BLaER1 (cell line): Measurements from ENCODE around the gene GPHB5.

Source experiments
- H3K27ac ChIP-seq: shearing (Covaris generic); formaldehyde crosslinking; 2 replicates; pipeline ENCODE4 v1.8.1; 2022
- H3K27me3 ChIP-seq: shearing (Covaris generic); formaldehyde crosslinking; 2 replicates; pipeline ENCODE4 v1.8.1; 2022
- H3K36me3 ChIP-seq: shearing (Covaris generic); formaldehyde crosslinking; 2 replicates; pipeline ENCODE4 v1.8.1; 2022
- H3K4me1 ChIP-seq: shearing (Covaris generic); formaldehyde crosslinking; 2 replicates; pipeline ENCODE4 v1.8.1; 2022
- H3K4me2 ChIP-seq: shearing (Covaris generic); formaldehyde crosslinking; 2 replicates; pipeline ENCODE4 v1.8.1; 2022
- H3K4me3 ChIP-seq: shearing (Covaris generic); formaldehyde crosslinking; 2 replicates; pipeline ENCODE4 v1.8.1; 2022
- H3K9ac ChIP-seq: shearing (Covaris generic); formaldehyde crosslinking; 2 replicates; pipeline ENCODE4 v1.8.1; 2022
- H3K9me3 ChIP-seq: shearing (Covaris generic); formaldehyde crosslinking; 2 replicates; pipeline ENCODE4 v1.8.1; 2022
- H4K20me1 ChIP-seq: shearing (Covaris generic); formaldehyde crosslinking; 2 replicates; pipeline ENCODE4 v1.8.1; 2022
- Cebpa-rat ChIP-seq: shearing (Covaris generic); IDR thresholded peaks from 2 replicates; pipeline ENCODE4 v1.8.1; 2022

GPHB5 gene

DNA sequence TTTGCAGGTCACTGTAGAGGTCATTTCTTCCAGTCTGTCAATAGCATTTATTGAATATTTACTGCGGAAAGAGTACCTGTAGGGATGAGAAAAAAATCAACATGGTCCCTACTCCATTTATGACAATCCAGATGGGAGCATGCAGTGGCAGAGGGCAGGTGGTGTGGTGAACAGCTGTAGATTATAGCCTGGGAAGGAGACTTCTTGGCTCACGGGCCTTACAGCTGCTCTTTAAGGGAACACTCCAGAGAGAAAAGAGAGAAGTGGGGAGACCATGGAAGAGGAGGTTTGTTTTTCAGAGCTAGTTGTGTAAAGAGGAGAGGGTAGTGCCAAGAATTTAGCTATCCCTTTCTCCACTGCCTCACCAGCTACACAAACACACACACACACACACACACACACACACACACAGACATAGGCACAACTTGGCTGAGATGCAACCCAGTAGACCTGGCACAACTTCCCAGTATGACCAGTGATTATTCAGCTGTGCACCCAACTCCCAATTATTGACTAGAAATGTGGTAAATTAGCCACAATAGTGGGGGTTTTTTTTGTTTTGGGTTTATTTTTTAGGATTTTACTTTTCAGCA is 41.0 kb downstream of the GPHB5 start:
- H3K27me3 ChIP-seq: no peaks in the 10 kb centered on the region
- no peak overlapping the region for H3K4me3 ChIP-seq
- H3K4me1 ChIP-seq: no peaks in the 10 kb centered on the region
- no peaks in the 10 kb centered on the region for H3K9me3 ChIP-seq
- no peak overlapping the region for H3K27ac ChIP-seq
- TF ChIP-seq Cebpa-rat: no peak
- H3K4me2 ChIP-seq: no peak overlapping the region
- no peak overlapping the region for H3K9ac ChIP-seq
- H3K36me3 ChIP-seq: no peaks in the 10 kb centered on the region
- no peaks in the 10 kb centered on the region for H4K20me1 ChIP-seq

- H3K4me1 ChIP-seq: no peaks in the 10 kb centered on the region
- TF ChIP-seq Cebpa-rat: no peak
- H3K4me2 ChIP-seq: no peak overlapping the region
- no peak overlapping the region for H3K4me3 ChIP-seq
- no peaks in the 10 kb centered on the region for H3K27me3 ChIP-seq
- H4K20me1 ChIP-seq: no peaks in the 10 kb centered on the region
- no peak overlapping the region for H3K9ac ChIP-seq
- H3K9me3 ChIP-seq: no peaks in the 10 kb centered on the region
- no peak overlapping the region for H3K27ac ChIP-seq
- no peaks in the 10 kb centered on the region for H3K36me3 ChIP-seq
Measured at GRCh38 chr14:63276492-63277342, 42.0 kb downstream of the GPHB5 start.

GRCh38 chr14:63276016-63276415 is 42.7 kb downstream of the GPHB5 start:
- Histone ChIP-seq H3K36me3 (no peaks in the 10 kb centered on the region), H3K27ac (no peak overlapping the region), H4K20me1 (no peaks in the 10 kb centered on the region), H3K4me2 (no peak overlapping the region), H3K9me3 (no peaks in the 10 kb centered on the region), H3K4me3 (no peak overlapping the region), H3K9ac (no peak overlapping the region), H3K4me1 (no peaks in the 10 kb centered on the region), H3K27me3 (no peaks in the 10 kb centered on the region)
- TF ChIP-seq Cebpa-rat: no peak

- no peak overlapping the region for H3K9ac ChIP-seq
- no peaks in the 10 kb centered on the region for H3K27me3 ChIP-seq
- no peaks in the 10 kb centered on the region for H3K36me3 ChIP-seq
- TF ChIP-seq Cebpa-rat: no peak
- no peak overlapping the region for H3K4me3 ChIP-seq
- H3K4me1 ChIP-seq: no peaks in the 10 kb centered on the region
- no peaks in the 10 kb centered on the region for H3K9me3 ChIP-seq
- no peak overlapping the region for H3K4me2 ChIP-seq
- H3K27ac ChIP-seq: no peak overlapping the region
- H4K20me1 ChIP-seq: no peaks in the 10 kb centered on the region
Measured at GRCh38 chr14:63275611-63276010, 43.1 kb downstream of the GPHB5 start.

DNA sequence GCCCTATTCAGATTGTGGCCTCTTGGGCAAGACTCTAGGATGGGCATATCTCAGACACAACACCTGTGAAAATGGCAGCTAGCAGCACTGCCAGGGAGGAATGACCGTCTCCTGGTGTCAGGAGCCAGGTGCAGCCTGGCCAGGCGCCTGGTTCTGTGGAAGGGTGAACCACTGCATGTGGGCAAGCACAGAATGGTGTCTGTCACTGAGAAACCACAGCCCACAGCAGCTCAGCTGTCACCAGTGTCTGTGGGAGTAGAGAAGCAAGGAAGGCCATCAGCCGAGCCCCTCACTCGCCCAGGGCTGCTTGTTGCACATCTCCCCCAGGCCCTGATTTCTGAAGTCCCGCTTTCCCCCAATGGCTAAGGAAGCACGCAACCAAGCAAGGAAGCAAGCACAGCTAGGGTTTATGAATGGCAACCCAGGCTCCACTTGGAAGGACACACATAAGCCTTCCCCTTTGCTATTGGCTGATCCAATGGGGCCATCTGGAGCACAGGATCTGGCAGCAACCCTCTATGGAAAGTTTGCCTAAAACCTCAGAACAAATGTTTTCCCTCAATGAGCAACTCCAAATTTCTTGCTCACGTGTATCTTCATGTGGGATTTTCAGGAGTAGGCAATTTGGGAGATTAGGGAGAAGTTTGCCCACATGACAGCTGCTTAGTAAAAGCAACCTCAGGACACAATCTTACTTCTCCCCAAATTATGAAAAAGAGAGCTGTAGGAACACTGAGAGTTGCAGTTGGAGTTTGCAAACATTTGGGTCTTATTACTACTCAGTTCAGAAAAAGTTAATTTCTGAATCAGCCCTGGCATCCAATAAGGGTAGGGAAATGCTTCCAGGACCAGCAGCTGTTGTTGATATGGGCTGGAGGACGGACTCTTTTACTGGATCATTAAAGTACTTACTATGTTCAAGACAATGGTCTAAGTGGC is 44.7 kb downstream of the GPHB5 start:
- H3K4me3 ChIP-seq: no peak overlapping the region
- H3K4me2 ChIP-seq: no peak overlapping the region
- no peak for TF ChIP-seq Cebpa-rat
- no peaks in the 10 kb centered on the region for H3K27me3 ChIP-seq
- H3K36me3 ChIP-seq: no peaks in the 10 kb centered on the region
- H3K9ac ChIP-seq: no peak overlapping the region
- no peaks in the 10 kb centered on the region for H3K4me1 ChIP-seq
- H3K9me3 ChIP-seq: no peaks in the 10 kb centered on the region
- H4K20me1 ChIP-seq: no peaks in the 10 kb centered on the region
- H3K27ac ChIP-seq: no peak overlapping the region

GRCh38 chr14:63273129-63273528 is 45.6 kb downstream of the GPHB5 start:
- no peaks in the 10 kb centered on the region for H4K20me1 ChIP-seq
- no peak overlapping the region for H3K4me2 ChIP-seq
- no peak overlapping the region for H3K9ac ChIP-seq
- TF ChIP-seq Cebpa-rat: no peak
- no peaks in the 10 kb centered on the region for H3K27me3 ChIP-seq
- H3K4me3 ChIP-seq: no peak overlapping the region
- H3K9me3 ChIP-seq: no peaks in the 10 kb centered on the region
- H3K4me1 ChIP-seq: no peaks in the 10 kb centered on the region
- no peaks in the 10 kb centered on the region for H3K36me3 ChIP-seq
- no peak overlapping the region for H3K27ac ChIP-seq

DNA sequence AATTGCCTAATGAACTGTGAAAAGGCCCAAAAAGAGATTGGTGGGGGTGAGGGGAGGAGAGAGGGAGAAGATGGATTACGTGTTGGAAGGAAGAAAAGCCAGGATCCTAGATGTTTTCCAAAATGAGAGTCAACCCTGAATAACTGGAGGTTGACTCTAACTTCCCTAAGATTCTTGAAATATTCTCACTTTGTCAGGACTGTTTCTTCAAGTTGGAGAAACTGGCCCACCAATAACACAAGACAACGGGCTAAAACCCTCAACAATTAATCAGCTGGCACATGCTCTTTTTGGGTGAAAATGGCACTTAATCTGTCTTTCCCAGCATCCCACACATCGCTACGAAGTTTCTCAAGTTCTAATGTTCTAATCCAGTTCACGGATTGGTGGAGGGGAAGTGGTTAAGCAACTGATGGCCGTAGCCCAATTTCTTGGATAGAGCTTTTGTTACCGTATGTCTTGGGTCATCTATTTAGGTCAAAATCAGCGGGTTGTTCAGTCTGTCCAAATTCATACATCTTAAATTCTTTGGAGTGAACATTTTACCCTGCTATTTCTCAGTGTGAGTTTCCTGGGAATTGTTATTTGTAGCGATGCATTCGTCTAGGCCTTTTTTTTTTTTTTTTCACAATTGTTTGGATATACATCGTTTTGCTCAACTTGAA is 49.0 kb downstream of the GPHB5 start:
- Histone ChIP-seq H3K9ac (no peak overlapping the region), H3K4me1 (no peaks in the 10 kb centered on the region), H3K4me3 (no peak overlapping the region), H4K20me1 (no peaks in the 10 kb centered on the region), H3K36me3 (no peaks in the 10 kb centered on the region), H3K27ac (no peak overlapping the region), H3K27me3 (no peaks in the 10 kb centered on the region), H3K9me3 (0 out of 2 replicates have a peak, but pooled peaks cover 5% of the 10 kb centered on the region), H3K4me2 (no peak overlapping the region)
- no peak for TF ChIP-seq Cebpa-rat

- H3K9me3 ChIP-seq: 0 out of 2 replicates have a peak, but pooled peaks cover 5% of the 10 kb centered on the region
- H3K9ac ChIP-seq: no peak overlapping the region
- no peaks in the 10 kb centered on the region for H3K36me3 ChIP-seq
- no peaks in the 10 kb centered on the region for H4K20me1 ChIP-seq
- no peaks in the 10 kb centered on the region for H3K27me3 ChIP-seq
- no peak overlapping the region for H3K27ac ChIP-seq
- H3K4me3 ChIP-seq: no peak overlapping the region
- TF ChIP-seq Cebpa-rat: no peak
- H3K4me2 ChIP-seq: no peak overlapping the region
- H3K4me1 ChIP-seq: no peaks in the 10 kb centered on the region
Measured at GRCh38 chr14:63268771-63269170, 50.0 kb downstream of the GPHB5 start.

DNA sequence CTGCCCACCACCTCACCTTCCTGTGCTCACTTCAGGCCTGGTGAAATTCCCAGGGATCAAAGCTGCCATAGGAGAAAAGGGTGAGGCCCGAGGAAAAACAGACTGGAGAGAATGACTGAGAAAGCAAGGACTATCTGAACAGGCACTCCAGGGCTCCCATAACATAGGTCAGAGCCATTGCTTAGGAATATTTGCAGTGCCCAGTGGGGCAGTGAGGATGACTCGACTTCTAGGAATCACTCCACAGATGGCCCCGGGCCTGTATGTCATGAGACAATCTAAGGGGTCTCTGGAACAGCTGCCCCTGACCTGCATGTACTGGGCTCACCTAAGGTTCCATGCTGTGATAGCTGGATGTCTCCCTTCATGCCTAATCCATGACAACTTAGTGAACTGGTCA is 51.6 kb downstream of the GPHB5 start:
- no peak overlapping the region for H3K4me3 ChIP-seq
- no peaks in the 10 kb centered on the region for H3K27me3 ChIP-seq
- no peak overlapping the region for H3K4me2 ChIP-seq
- no peaks in the 10 kb centered on the region for H3K4me1 ChIP-seq
- H3K36me3 ChIP-seq: no peaks in the 10 kb centered on the region
- H3K9me3 ChIP-seq: 0 out of 2 replicates have a peak, but pooled peaks cover 5% of the 10 kb centered on the region
- H3K9ac ChIP-seq: no peak overlapping the region
- no peak overlapping the region for H3K27ac ChIP-seq
- TF ChIP-seq Cebpa-rat: no peak
- H4K20me1 ChIP-seq: no peaks in the 10 kb centered on the region
